OCI-LY7 (cell line): ENCODE data around the gene CNIH3.

Experiments used
- EZH2phosphoT487 ChIP-seq: fragments of 200-600 bp; sonication (generic); IDR thresholded peaks from 2 replicates; pipeline ENCODE4 v1.6.1; 2018; ENCODE audit warnings: low read depth, borderline replicate concordance, mild to moderate bottlenecking, mixed run types, antibody characterized with exemption, low read length, moderate library complexity, mixed read lengths
- TF ChIP-seq, protein P1 (sequence below): fragments of 200-600 bp; sonication (generic); conservative IDR thresholded peaks from 2 replicates; pipeline ENCODE4 v1.5.1; 2014; ENCODE audit warnings: mild to moderate bottlenecking, antibody characterized with exemption, low read length, moderate library complexity, mixed read lengths

DNA sequence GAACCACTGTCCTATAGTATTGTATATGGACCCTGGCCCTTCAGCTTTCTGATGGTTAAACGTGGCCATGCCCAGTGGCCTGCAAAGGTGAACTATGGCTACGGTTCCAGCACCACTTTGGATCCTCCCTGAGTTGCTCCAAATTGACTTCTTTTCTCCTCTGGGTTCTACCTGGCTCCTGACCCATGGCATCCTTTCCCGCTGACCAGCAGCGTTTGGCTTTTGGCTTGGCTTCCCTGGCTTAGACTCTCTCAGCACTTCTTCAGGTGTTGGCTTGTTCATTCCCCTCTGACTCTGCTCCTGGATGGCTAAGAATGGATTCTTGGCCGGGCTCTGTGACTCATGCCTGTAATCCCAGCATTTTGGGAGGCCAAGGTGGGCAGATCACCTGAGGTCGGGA, 152.9 kb downstream of the CNIH3 start:
- TF ChIP-seq, protein P1, sequence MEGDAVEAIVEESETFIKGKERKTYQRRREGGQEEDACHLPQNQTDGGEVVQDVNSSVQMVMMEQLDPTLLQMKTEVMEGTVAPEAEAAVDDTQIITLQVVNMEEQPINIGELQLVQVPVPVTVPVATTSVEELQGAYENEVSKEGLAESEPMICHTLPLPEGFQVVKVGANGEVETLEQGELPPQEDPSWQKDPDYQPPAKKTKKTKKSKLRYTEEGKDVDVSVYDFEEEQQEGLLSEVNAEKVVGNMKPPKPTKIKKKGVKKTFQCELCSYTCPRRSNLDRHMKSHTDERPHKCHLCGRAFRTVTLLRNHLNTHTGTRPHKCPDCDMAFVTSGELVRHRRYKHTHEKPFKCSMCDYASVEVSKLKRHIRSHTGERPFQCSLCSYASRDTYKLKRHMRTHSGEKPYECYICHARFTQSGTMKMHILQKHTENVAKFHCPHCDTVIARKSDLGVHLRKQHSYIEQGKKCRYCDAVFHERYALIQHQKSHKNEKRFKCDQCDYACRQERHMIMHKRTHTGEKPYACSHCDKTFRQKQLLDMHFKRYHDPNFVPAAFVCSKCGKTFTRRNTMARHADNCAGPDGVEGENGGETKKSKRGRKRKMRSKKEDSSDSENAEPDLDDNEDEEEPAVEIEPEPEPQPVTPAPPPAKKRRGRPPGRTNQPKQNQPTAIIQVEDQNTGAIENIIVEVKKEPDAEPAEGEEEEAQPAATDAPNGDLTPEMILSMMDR: no peak
- TF ChIP-seq EZH2phosphoT487: no peak
